Neuronal stem cell (in vitro differentiated cells): Measurements from ENCODE around the gene STRADA.

Source experiments
- DNase-seq: peaks from one replicate; pipeline ENCODE4 v3.0.0-alpha.2; 2013; ENCODE audit warnings: low spot score
- H2AFZ ChIP-seq: one replicate; pipeline ENCODE4 v1.6.1; 2013; ENCODE audit warnings: mild to moderate bottlenecking, low read length, inconsistent platforms
- H2AK5ac ChIP-seq: 2 replicates; pipeline ENCODE4 v1.6.1; 2013; ENCODE audit warnings: low read depth, mild to moderate bottlenecking, inconsistent platforms, low read length, moderate library complexity, mixed read lengths
- H2BK120ac ChIP-seq: 2 replicates; pipeline ENCODE4 v1.6.1; 2013; ENCODE audit warnings: low read depth, mild to moderate bottlenecking, inconsistent platforms, low read length, moderate library complexity, mixed read lengths
- H2BK12ac ChIP-seq: one replicate; pipeline ENCODE4 v1.6.1; 2013; ENCODE audit warnings: low read length, inconsistent platforms
- H2BK15ac ChIP-seq: 2 replicates; pipeline ENCODE4 v1.6.1; 2013; ENCODE audit warnings: mild to moderate bottlenecking, low read length, inconsistent platforms, mixed read lengths
- H2BK5ac ChIP-seq: one replicate; pipeline ENCODE4 v1.6.1; 2013; ENCODE audit warnings: inconsistent platforms, mild to moderate bottlenecking, low read length, moderate library complexity
- H3K14ac ChIP-seq: one replicate; pipeline ENCODE4 v1.6.1; 2013; ENCODE audit warnings: low read length, inconsistent platforms
- H3K18ac ChIP-seq: 2 replicates; pipeline ENCODE4 v1.6.1; 2013; ENCODE audit warnings: low read length, inconsistent platforms
- H3K23ac ChIP-seq: 2 replicates; pipeline ENCODE4 v1.6.1; 2013; ENCODE audit warnings: low read depth, mild to moderate bottlenecking, mixed read lengths, low read length, inconsistent platforms; ENCODE audit not compliant: poor library complexity
- H3K27ac ChIP-seq: replicated peaks from 3 replicates; pipeline ENCODE4 v1.5.1; 2013; ENCODE audit warnings: low read length, inconsistent platforms
- H3K27me3 ChIP-seq, 3 experiments: 2 replicates each; pipeline ENCODE4 v1.6.1; 2013; ENCODE audit warnings: low read length in 3 of 3, mild to moderate bottlenecking in 2 of 3, inconsistent platforms in 1 of 3, low read depth in 1 of 3, mixed read lengths in 1 of 3, moderate library complexity in 1 of 3; ENCODE audit not compliant: control insufficient read depth in 3 of 3, insufficient read depth in 3 of 3
- H3K36me3 ChIP-seq, 2 donors: replicated peaks in 1 of 2; 2 replicates each; pipeline ENCODE4 v1.6.1; 2013; ENCODE audit warnings: low read length in 2 of 2; ENCODE audit not compliant: control insufficient read depth in 2 of 2, insufficient read depth in 2 of 2
- H3K4ac ChIP-seq: 2 replicates; pipeline ENCODE4 v1.6.1; 2013; ENCODE audit warnings: inconsistent platforms, mild to moderate bottlenecking, low read length, moderate library complexity
- H3K4me1 ChIP-seq, 2 donors: 1 replicate in 1 of 2; 2 replicates in 1 of 2; pipeline ENCODE4 v1.6.1; 2013; ENCODE audit warnings: low read length in 2 of 2, low read depth in 1 of 2; ENCODE audit not compliant: control insufficient read depth in 2 of 2, insufficient read depth in 1 of 2
- H3K4me2 ChIP-seq: one replicate; pipeline ENCODE4 v1.6.1; 2013; ENCODE audit warnings: mild to moderate bottlenecking, low read length, inconsistent platforms; ENCODE audit not compliant: insufficient read depth, poor library complexity, severe bottlenecking
- H3K4me3 ChIP-seq, 2 donors: 2 replicates each; pipeline ENCODE4 v1.5.1; 2013; ENCODE audit warnings: low read length in 2 of 2, mild to moderate bottlenecking in 2 of 2, inconsistent platforms in 1 of 2, moderate library complexity in 1 of 2
- H3K79me1 ChIP-seq: one replicate; pipeline ENCODE4 v1.6.1; 2013; ENCODE audit warnings: low read depth, mild to moderate bottlenecking, inconsistent platforms, low read length, moderate library complexity
- H3K9ac ChIP-seq: one replicate; pipeline ENCODE4 v1.6.1; 2013; ENCODE audit warnings: mild to moderate bottlenecking, low read depth, low read length, inconsistent platforms; ENCODE audit not compliant: poor library complexity
- H3K9me3 ChIP-seq, 2 donors: replicated peaks in 1 of 2; 2 replicates each; pipeline versions ENCODE3 to v1.6.1; 2013; ENCODE audit warnings: low read length in 2 of 2, mild to moderate bottlenecking in 2 of 2, inconsistent platforms in 1 of 2, low read depth in 1 of 2, mixed read lengths in 1 of 2, moderate library complexity in 1 of 2; ENCODE audit not compliant: control insufficient read depth in 2 of 2, insufficient read depth in 1 of 2
- H4K8ac ChIP-seq: one replicate; pipeline ENCODE4 v1.6.1; 2013; ENCODE audit warnings: low read depth, mild to moderate bottlenecking, inconsistent platforms, low read length, moderate library complexity
- H4K91ac ChIP-seq: one replicate; pipeline ENCODE4 v1.6.1; 2013; ENCODE audit warnings: low read length, low read depth, mild to moderate bottlenecking, inconsistent platforms; ENCODE audit not compliant: poor library complexity
- WGBS, 2 donors: extraction: QIAGEN DNeasy Blood & Tissue Kit; methylation state at CpG; one replicate each; pipeline ENCODE4 v1.1.7; 2013; ENCODE audit warnings: missing lambda C conversion rate in 2 of 2, mixed read lengths in 1 of 2; ENCODE audit not compliant: insufficient read length in 2 of 2, insufficient replicate concordance in 1 of 2; ENCODE audit errors: extremely low coverage in 2 of 2; 5-methylcytosine and 5-hydroxymethylcytosine counted together

STRADA gene

DNA sequence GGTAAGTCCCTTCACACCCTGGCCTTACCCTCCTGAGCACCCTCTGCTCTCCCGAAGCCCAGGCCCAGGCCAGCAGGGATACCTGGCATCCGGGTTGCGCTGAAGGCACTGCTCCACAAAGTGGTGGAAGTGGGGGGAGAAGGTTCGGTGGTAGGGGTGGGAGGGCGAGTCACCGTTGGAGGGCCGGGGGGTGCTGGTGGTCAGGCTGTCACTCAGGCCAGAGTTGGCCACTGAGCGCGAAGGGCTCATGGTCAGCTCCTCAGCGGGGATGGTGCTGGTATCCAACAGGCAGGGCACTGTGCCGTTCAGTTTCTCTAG is 37.4 kb downstream of the STRADA start:
- Histone ChIP-seq H2BK120ac (no peak overlapping the region), H3K4me1 (peaks cover 0 to 11% of the 10 kb centered on the region in 2 donors), H2AFZ (no peak overlapping the region), H3K79me1 (peaks cover 2% of the 10 kb centered on the region), H2BK12ac (no peak overlapping the region), H3K27ac (no peak overlapping the region), H3K36me3 (peaks cover 16 to 72% of the 10 kb centered on the region in 2 donors), H3K4me2 (no peak overlapping the region), H2BK15ac (no peak overlapping the region), H4K91ac (no peak overlapping the region), H3K9me3 (no peaks in the 10 kb centered on the region), H3K4me3 (no peak overlapping the region), H3K9ac (no peak overlapping the region), H3K27me3 (peaks cover 0 to 7% (median 0%) of the 10 kb centered on the region in 3 experiments), H3K23ac (no peak overlapping the region), H3K4ac (no peak overlapping the region), H2AK5ac (no peak overlapping the region), H2BK5ac (no peak overlapping the region), H3K14ac (no peak overlapping the region), H4K8ac (no peak overlapping the region), H3K18ac (no peak overlapping the region)
- DNase-seq = no peak
- no CpG with 5 or more reads among the region's 11 CpGs for WGBS, 2 donors

DNA sequence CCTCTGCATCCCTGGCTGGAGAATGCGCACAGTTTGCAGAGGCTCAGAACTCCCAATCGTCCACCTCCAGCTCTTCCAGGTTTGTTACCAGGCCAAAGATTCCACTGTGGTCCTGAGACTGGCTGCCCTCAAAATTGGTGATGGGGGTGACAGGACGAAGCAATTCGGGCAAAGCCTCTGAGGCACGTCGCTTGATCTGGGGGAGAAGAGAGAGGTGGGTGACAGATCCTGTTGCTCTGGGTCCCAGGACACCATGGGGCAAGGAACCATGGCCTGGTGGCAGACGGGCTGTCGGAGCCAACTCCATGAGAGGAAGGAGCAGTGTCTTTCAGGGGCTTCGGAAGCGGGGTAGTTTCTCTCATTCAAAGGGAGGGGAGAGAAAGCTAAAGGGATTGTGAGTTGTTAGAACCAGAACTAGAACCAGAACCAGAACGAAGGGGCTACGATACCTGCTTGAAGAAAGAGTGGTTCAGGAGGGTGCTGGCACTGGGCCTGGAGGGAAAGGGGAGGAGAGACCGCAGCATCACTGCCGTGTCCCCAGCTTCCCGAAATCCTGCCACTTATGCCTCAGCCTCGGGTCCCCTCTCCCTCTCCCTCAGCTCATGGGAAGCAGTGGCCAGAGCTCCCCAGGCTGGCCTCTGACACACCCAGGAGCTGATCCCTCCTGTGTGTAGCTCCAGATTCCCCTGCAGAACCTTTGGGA is 37.9 kb downstream of the STRADA start:
- Histone ChIP-seq H3K4ac (no peak overlapping the region), H2BK120ac (no peak overlapping the region), H2BK5ac (no peak overlapping the region), H3K36me3 (peaks cover 11 to 67% of the 10 kb centered on the region in 2 donors), H4K8ac (no peak overlapping the region), H2AK5ac (no peak overlapping the region), H3K14ac (no peak overlapping the region), H3K9me3 (no peaks in the 10 kb centered on the region), H3K23ac (no peak overlapping the region), H3K4me3 (no peak overlapping the region), H4K91ac (no peak overlapping the region), H2BK15ac (no peak overlapping the region), H3K4me2 (no peak overlapping the region), H3K27me3 (peaks cover 0 to 7% (median 0%) of the 10 kb centered on the region in 3 experiments), H3K18ac (no peak overlapping the region), H2BK12ac (no peak overlapping the region), H3K4me1 (peaks cover 0 to 13% of the 10 kb centered on the region in 2 donors), H2AFZ (no peak overlapping the region), H3K79me1 (peaks cover 2% of the 10 kb centered on the region), H3K27ac (no peak overlapping the region), H3K9ac (no peak overlapping the region)
- no peak for DNase-seq
- WGBS, 2 donors = no CpG with 5 or more reads among the region's 16 CpGs

DNA sequence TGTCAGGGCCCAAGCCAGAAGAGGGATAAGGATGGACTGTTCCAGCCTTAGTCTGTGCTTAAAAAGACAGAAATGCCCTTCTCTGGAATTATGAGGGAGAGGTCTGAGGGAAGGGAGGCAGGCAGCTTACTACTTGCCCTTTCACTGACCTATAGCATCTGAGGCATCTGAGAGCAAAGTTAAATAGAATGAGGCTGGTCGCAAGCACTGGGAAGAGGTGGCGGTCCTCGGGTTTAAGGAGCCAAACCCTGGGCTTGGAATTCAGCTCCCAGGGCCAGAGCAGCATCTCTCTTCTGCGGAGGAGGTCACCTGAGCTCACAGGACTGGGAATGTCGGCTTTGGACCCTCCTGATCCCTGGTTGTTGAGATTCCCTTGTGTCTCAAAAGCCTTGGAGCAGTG is 38.6 kb downstream of the STRADA start:
- no peak for DNase-seq
- Histone ChIP-seq H3K9ac (no peak overlapping the region), H2AFZ (no peak overlapping the region), H3K14ac (no peak overlapping the region), H4K8ac (no peak overlapping the region), H3K18ac (no peak overlapping the region), H2BK5ac (no peak overlapping the region), H3K23ac (no peak overlapping the region), H3K4me1 (peaks cover 0 to 16% of the 10 kb centered on the region in 2 donors), H3K27ac (no peak overlapping the region), H3K27me3 (peaks cover 0 to 7% (median 0%) of the 10 kb centered on the region in 3 experiments), H3K36me3 (peaks cover 11 to 65% of the 10 kb centered on the region in 2 donors), H3K4me2 (no peak overlapping the region), H2AK5ac (no peak overlapping the region), H4K91ac (no peak overlapping the region), H2BK120ac (no peak overlapping the region), H3K4me3 (no peak overlapping the region), H3K4ac (no peak overlapping the region), H2BK12ac (no peak overlapping the region), H3K79me1 (peaks cover 5% of the 10 kb centered on the region), H3K9me3 (no peaks in the 10 kb centered on the region), H2BK15ac (no peak overlapping the region)
- no CpG with 5 or more reads among the region's 5 CpGs for WGBS, 2 donors

DNA sequence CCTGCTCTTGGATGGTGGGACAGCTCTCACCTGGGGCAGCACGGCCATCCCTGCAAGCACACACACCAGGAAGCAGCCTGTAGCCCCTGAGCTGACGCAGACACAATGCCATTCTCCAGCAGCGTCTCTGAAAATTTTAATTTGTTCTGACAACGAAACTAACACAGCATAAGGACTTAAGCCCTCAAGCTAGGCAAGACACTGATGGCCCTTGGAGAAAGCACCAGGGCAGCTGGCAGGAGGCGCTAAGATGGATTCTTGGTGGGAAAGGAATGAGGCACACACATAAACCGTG is 38.9 kb downstream of the STRADA start:
- no peak overlapping the region for H2BK120ac ChIP-seq
- no peak for DNase-seq
- no CpG with 5 or more reads among the region's 6 CpGs for WGBS, 2 donors

More for the DNA sequence above, 38.9 kb downstream of the STRADA start:
- Histone ChIP-seq H3K14ac (no peak overlapping the region), H3K36me3 (peaks cover 13 to 66% of the 10 kb centered on the region in 2 donors), H3K18ac (no peak overlapping the region), H3K79me1 (peaks cover 5% of the 10 kb centered on the region), H3K4me1 (peaks cover 0 to 16% of the 10 kb centered on the region in 2 donors), H3K9me3 (no peaks in the 10 kb centered on the region), H2BK12ac (no peak overlapping the region), H3K4ac (no peak overlapping the region), H2AFZ (no peak overlapping the region), H3K27me3 (peaks cover 0 to 7% (median 0%) of the 10 kb centered on the region in 3 experiments), H3K27ac (no peak overlapping the region), H3K23ac (no peak overlapping the region), H4K91ac (no peak overlapping the region), H4K8ac (no peak overlapping the region), H2BK5ac (no peak overlapping the region), H3K4me3 (no peak overlapping the region), H2BK15ac (no peak overlapping the region), H3K9ac (no peak overlapping the region), H2AK5ac (no peak overlapping the region), H3K4me2 (no peak overlapping the region)
